HCT116 (cell line): ENCODE results near the gene FGFR3.

Experiments
- ELF1 ChIP-seq: IDR thresholded peaks from 2 replicates; pipeline ENCODE4 v1.6.1; 2012; ENCODE audit warnings: low read depth, borderline replicate concordance
- EZH2phosphoT487 ChIP-seq: fragments of 200-600 bp; IDR thresholded peaks from 2 replicates; pipeline ENCODE4 v1.6.1; 2018; ENCODE audit warnings: antibody characterized with exemption, borderline replicate concordance
- JUND ChIP-seq: IDR thresholded peaks from 2 replicates; pipeline ENCODE4 v1.6.1; 2012
- POLR2A ChIP-seq: IDR thresholded peaks from 2 replicates; pipeline ENCODE4 v1.7.0; 2011; ENCODE audit warnings: borderline replicate concordance; ENCODE audit not compliant: insufficient read depth, insufficient read length; ENCODE audit errors: extremely low read depth
- TF ChIP-seq, protein P1 (sequence below), 3 experiments: fragments of 200-600 bp in 1 of 3; sonication (generic) in 1 of 3; IDR thresholded peaks in 2 of 3; conservative IDR thresholded peaks in 1 of 3; 2 replicates each; pipeline ENCODE4 v1.5.1; 2012 to 2017; ENCODE audit warnings: low read depth in 2 of 3, low read length in 2 of 3, antibody characterized with exemption in 1 of 3, borderline replicate concordance in 1 of 3, control low read depth in 1 of 3, mild to moderate bottlenecking in 1 of 3, mixed read lengths in 1 of 3, mixed run types in 1 of 3, moderate library complexity in 1 of 3; ENCODE audit not compliant: insufficient read depth in 1 of 3
- TF ChIP-seq, protein P2 (sequence below): IDR thresholded peaks from 2 replicates; pipeline ENCODE4 v1.6.1; 2012; ENCODE audit warnings: low read depth

DNA sequence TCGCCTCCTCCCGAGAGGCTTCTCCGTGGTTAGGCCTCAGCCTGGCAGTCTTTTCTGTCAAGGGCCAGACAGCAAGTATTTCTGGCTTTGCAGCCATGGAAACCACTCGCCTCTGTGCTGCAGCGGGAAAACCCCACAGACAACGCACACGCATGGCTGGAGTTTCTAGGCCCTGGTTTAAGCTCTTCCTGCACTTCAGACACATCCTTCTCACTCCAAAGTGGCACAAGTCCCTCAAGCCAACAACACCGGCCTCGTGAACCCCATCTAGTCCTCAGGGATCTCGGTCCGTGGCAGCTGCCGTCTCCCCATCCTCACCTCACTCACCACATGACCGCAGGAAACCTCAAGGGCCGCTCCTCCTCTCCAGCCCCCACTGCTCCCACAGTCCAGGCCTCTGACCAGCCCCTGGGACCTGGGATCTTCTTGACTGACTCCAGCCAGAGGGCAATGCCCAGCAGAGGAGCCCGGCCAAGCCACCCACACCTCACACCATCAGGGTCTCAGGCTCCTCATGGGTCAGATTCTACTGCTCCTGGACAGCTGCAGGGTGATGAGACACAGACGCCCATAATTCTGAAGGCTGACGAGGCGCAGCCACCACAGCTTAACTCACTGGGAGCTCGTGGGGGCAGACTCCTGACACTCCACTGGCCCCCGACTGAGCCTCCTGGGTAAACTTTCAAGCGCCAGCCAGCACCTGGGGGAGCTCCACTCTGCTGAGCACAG is 41.1 kb downstream of the FGFR3 start:
- no peak for TF ChIP-seq POLR2A
- TF ChIP-seq JUND = no peak
- TF ChIP-seq, protein P1, sequence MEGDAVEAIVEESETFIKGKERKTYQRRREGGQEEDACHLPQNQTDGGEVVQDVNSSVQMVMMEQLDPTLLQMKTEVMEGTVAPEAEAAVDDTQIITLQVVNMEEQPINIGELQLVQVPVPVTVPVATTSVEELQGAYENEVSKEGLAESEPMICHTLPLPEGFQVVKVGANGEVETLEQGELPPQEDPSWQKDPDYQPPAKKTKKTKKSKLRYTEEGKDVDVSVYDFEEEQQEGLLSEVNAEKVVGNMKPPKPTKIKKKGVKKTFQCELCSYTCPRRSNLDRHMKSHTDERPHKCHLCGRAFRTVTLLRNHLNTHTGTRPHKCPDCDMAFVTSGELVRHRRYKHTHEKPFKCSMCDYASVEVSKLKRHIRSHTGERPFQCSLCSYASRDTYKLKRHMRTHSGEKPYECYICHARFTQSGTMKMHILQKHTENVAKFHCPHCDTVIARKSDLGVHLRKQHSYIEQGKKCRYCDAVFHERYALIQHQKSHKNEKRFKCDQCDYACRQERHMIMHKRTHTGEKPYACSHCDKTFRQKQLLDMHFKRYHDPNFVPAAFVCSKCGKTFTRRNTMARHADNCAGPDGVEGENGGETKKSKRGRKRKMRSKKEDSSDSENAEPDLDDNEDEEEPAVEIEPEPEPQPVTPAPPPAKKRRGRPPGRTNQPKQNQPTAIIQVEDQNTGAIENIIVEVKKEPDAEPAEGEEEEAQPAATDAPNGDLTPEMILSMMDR (IDR thresholded peaks at IDR 0.05 in 2 of 3, conservative IDR thresholded peaks at IDR 0.05 in 1 of 3; ENCODE audit: borderline replicate concordance in 1 of 3, insufficient read depth in 1 of 3, low read depth in 2 of 3, low read length in 2 of 3) = no peak
- TF ChIP-seq, protein P2, sequence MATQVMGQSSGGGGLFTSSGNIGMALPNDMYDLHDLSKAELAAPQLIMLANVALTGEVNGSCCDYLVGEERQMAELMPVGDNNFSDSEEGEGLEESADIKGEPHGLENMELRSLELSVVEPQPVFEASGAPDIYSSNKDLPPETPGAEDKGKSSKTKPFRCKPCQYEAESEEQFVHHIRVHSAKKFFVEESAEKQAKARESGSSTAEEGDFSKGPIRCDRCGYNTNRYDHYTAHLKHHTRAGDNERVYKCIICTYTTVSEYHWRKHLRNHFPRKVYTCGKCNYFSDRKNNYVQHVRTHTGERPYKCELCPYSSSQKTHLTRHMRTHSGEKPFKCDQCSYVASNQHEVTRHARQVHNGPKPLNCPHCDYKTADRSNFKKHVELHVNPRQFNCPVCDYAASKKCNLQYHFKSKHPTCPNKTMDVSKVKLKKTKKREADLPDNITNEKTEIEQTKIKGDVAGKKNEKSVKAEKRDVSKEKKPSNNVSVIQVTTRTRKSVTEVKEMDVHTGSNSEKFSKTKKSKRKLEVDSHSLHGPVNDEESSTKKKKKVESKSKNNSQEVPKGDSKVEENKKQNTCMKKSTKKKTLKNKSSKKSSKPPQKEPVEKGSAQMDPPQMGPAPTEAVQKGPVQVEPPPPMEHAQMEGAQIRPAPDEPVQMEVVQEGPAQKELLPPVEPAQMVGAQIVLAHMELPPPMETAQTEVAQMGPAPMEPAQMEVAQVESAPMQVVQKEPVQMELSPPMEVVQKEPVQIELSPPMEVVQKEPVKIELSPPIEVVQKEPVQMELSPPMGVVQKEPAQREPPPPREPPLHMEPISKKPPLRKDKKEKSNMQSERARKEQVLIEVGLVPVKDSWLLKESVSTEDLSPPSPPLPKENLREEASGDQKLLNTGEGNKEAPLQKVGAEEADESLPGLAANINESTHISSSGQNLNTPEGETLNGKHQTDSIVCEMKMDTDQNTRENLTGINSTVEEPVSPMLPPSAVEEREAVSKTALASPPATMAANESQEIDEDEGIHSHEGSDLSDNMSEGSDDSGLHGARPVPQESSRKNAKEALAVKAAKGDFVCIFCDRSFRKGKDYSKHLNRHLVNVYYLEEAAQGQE = no peak
- no peak for TF ChIP-seq EZH2phosphoT487
- TF ChIP-seq ELF1 = no peak
